Measurements from ENCODE around the gene ZNF385A.

The ZNF385A gene

GRCh38 chr12:54392485-54393206 is 8.1 kb upstream of the ZNF385A start:
- Histone ChIP-seq H3K36me3 (ENCODE audit: control insufficient read depth, insufficient read depth, low read length) (peaks cover 20% of the 10 kb centered on the region), H3K4me3 (ENCODE audit: insufficient read depth, low read depth, low read length) (no peak overlapping the region), H3K9me3 (ENCODE audit: control insufficient read depth, low read length) (no peaks in the 10 kb centered on the region), H3K4me1 (ENCODE audit: control insufficient read depth, insufficient read depth, low read length) (peaks cover 40% of the 10 kb centered on the region), H3K27me3 (ENCODE audit: control insufficient read depth, insufficient read depth, low read length, poor library complexity, severe bottlenecking) (no peaks in the 10 kb centered on the region), H3K27ac (ENCODE audit: insufficient read depth, low read depth, low read length, poor library complexity, severe bottlenecking) (no peak overlapping the region)
- WGBS, 2 experiments: 86 to 89% methylated on average over 8 of the region's 8 CpGs

- WGBS, 2 experiments: 1% methylated on average over 46 to 51 of the region's 51 CpGs
Measured at GRCh38 chr12:54390668-54391551, 6.4 kb upstream of the ZNF385A start.

GRCh38 chr12:54390176-54390667 is 5.7 kb upstream of the ZNF385A start:
- Histone ChIP-seq H3K27me3 (ENCODE audit: control insufficient read depth, insufficient read depth, low read length, poor library complexity, severe bottlenecking) (no peaks in the 10 kb centered on the region), H3K9me3 (ENCODE audit: control insufficient read depth, low read length) (no peaks in the 10 kb centered on the region), H3K4me3 (ENCODE audit: insufficient read depth, low read depth, low read length) (peak overlapping the region; percentile 68), H3K27ac (ENCODE audit: insufficient read depth, low read depth, low read length, poor library complexity, severe bottlenecking) (no peak overlapping the region), H3K36me3 (ENCODE audit: control insufficient read depth, insufficient read depth, low read length) (no peaks in the 10 kb centered on the region), H3K4me1 (ENCODE audit: control insufficient read depth, insufficient read depth, low read length) (peaks cover 64% of the 10 kb centered on the region)
- WGBS, 2 experiments: 2 to 5% methylated on average over 5 to 6 of the region's 7 CpGs

More at GRCh38 chr12:54390668-54391551, 6.4 kb upstream of the ZNF385A start:
- Histone ChIP-seq H3K27me3 (ENCODE audit: control insufficient read depth, insufficient read depth, low read length, poor library complexity, severe bottlenecking) (no peaks in the 10 kb centered on the region), H3K9me3 (ENCODE audit: control insufficient read depth, low read length) (no peaks in the 10 kb centered on the region), H3K36me3 (ENCODE audit: control insufficient read depth, insufficient read depth, low read length) (peaks cover 6% of the 10 kb centered on the region), H3K4me1 (ENCODE audit: control insufficient read depth, insufficient read depth, low read length) (peaks cover 57% of the 10 kb centered on the region), H3K27ac (ENCODE audit: insufficient read depth, low read depth, low read length, poor library complexity, severe bottlenecking) (peak overlapping the region; percentile 48), H3K4me3 (ENCODE audit: insufficient read depth, low read depth, low read length) (peak overlapping the region; percentile 68)

- H3K4me1 ChIP-seq (ENCODE audit: control insufficient read depth, insufficient read depth, low read length): peaks cover 69% of the 10 kb centered on the region
- WGBS, 2 experiments: 68 to 70% methylated on average over 5 of the region's 5 CpGs
- no peak overlapping the region for H3K27ac ChIP-seq (ENCODE audit: insufficient read depth, low read depth, low read length, poor library complexity, severe bottlenecking)
- no peaks in the 10 kb centered on the region for H3K9me3 ChIP-seq (ENCODE audit: control insufficient read depth, low read length)
- H3K4me3 ChIP-seq (ENCODE audit: insufficient read depth, low read depth, low read length): peak overlapping the region; percentile 68
- no peaks in the 10 kb centered on the region for H3K36me3 ChIP-seq (ENCODE audit: control insufficient read depth, insufficient read depth, low read length)
- H3K27me3 ChIP-seq (ENCODE audit: control insufficient read depth, insufficient read depth, low read length, poor library complexity, severe bottlenecking): no peaks in the 10 kb centered on the region
Measured at GRCh38 chr12:54389607-54390175, 5.2 kb upstream of the ZNF385A start.

DNA sequence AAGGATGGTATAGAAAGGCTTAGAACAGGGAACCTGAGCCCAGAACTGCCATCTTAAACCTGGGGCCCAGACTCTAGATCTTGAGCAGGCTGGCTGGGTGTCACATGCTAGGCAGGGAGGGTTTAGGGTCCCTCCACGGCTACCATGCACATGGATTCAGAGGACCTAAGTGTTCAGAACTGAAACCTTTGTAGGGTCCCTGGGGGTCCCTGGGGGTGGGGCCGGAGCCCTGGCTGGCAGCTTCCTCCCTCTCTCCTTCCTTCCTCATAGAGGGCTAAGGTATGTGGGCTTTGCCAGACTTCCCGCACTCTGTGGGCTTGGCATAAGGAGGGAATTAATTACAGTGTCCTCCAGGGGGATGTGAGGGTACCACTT is 4.6 kb upstream of the ZNF385A start:
- no peak overlapping the region for H3K27ac ChIP-seq (ENCODE audit: insufficient read depth, low read depth, low read length, poor library complexity, severe bottlenecking)
- WGBS, 2 experiments: 77 to 87% methylated on average over 3 of the region's 3 CpGs
- peaks cover 75% of the 10 kb centered on the region for H3K4me1 ChIP-seq (ENCODE audit: control insufficient read depth, insufficient read depth, low read length)
- no peaks in the 10 kb centered on the region for H3K27me3 ChIP-seq (ENCODE audit: control insufficient read depth, insufficient read depth, low read length, poor library complexity, severe bottlenecking)
- H3K9me3 ChIP-seq (ENCODE audit: control insufficient read depth, low read length): no peaks in the 10 kb centered on the region
- H3K36me3 ChIP-seq (ENCODE audit: control insufficient read depth, insufficient read depth, low read length): no peaks in the 10 kb centered on the region
- H3K4me3 ChIP-seq (ENCODE audit: insufficient read depth, low read depth, low read length): no peak overlapping the region

DNA sequence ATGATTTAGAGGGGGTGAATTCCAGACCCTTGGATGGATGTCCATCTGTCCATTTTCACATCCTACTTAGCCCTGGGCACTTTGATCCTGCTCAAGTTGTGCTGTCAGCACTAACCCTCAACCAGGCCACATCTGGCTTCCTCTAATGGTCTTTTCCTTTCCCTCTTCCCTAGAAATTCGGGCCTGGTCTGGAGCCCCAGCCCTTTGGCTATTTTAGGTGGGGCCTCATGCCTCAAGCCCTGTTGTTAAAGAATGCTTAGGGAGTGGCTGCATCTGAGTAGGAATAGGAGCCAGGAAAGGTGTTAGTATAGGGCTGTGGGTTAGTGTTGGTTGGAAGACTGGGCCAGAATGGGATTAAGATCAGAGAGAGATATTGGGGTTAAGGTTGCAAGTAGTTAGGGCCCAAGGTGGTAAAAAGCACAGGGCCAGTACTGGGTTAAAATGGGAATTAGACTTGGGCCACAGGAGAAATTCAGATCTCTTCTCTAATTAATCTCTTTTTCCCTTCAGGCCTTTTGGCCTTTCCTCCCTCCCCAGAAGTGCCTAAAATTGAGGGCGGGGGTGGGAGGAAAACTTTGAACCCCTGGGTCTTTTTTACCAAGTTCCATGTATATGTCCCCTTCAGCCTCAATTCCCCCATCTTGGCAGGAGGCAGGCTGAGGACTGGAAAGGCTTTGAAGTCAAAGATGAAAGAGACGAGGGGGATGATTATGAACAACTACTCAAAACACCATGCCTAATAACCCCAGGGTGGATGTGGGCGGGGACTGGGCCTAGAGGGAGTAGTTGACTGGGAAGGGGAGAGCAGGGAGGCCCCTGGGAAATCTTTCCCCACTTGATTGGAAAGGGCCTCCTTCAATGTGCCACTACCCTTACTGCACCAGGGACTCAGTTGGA is 4.0 kb upstream of the ZNF385A start:
- Histone ChIP-seq H3K36me3 (ENCODE audit: control insufficient read depth, insufficient read depth, low read length) (no peaks in the 10 kb centered on the region), H3K27me3 (ENCODE audit: control insufficient read depth, insufficient read depth, low read length, poor library complexity, severe bottlenecking) (no peaks in the 10 kb centered on the region), H3K27ac (ENCODE audit: insufficient read depth, low read depth, low read length, poor library complexity, severe bottlenecking) (peak overlapping the region; percentile 52), H3K9me3 (ENCODE audit: control insufficient read depth, low read length) (no peaks in the 10 kb centered on the region), H3K4me1 (ENCODE audit: control insufficient read depth, insufficient read depth, low read length) (peaks cover 73% of the 10 kb centered on the region), H3K4me3 (ENCODE audit: insufficient read depth, low read depth, low read length) (peak overlapping the region; percentile 2)
- WGBS, 2 experiments: 39 to 55% methylated on average over 3 to 4 of the region's 4 CpGs

DNA sequence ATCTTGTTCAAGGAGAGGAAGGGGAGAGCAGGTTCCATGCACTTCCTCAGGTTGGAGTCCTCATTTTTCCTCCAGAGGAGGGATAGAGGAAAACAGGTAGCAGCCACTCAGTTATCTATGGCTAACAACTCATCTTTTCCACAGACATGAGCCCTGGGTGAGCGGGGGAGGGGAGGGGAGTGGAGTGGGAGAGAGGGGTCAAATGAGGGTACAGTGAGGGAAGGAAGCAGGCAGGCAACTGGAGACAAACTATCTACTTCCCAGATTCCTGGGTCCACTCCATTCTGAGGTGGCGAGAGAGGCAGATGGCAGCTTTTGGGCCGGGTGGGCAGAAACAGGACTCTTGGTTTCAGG is 2.6 kb upstream of the ZNF385A start:
- no peaks in the 10 kb centered on the region for H3K36me3 ChIP-seq (ENCODE audit: control insufficient read depth, insufficient read depth, low read length)
- 56 to 61% methylated on average over 3 of the region's 3 CpGs for WGBS, 2 experiments
- peaks cover 65% of the 10 kb centered on the region for H3K4me1 ChIP-seq (ENCODE audit: control insufficient read depth, insufficient read depth, low read length)
- no peaks in the 10 kb centered on the region for H3K27me3 ChIP-seq (ENCODE audit: control insufficient read depth, insufficient read depth, low read length, poor library complexity, severe bottlenecking)
- no peak overlapping the region for H3K27ac ChIP-seq (ENCODE audit: insufficient read depth, low read depth, low read length, poor library complexity, severe bottlenecking)
- H3K9me3 ChIP-seq (ENCODE audit: control insufficient read depth, low read length): no peaks in the 10 kb centered on the region
- H3K4me3 ChIP-seq (ENCODE audit: insufficient read depth, low read depth, low read length): no peak overlapping the region

GRCh38 chr12:54386403-54387113 is 2.0 kb upstream of the ZNF385A start:
- Histone ChIP-seq H3K9me3 (ENCODE audit: control insufficient read depth, low read length) (no peaks in the 10 kb centered on the region), H3K27me3 (ENCODE audit: control insufficient read depth, insufficient read depth, low read length, poor library complexity, severe bottlenecking) (no peaks in the 10 kb centered on the region), H3K4me3 (ENCODE audit: insufficient read depth, low read depth, low read length) (no peak overlapping the region), H3K36me3 (ENCODE audit: control insufficient read depth, insufficient read depth, low read length) (no peaks in the 10 kb centered on the region), H3K27ac (ENCODE audit: insufficient read depth, low read depth, low read length, poor library complexity, severe bottlenecking) (no peak overlapping the region), H3K4me1 (ENCODE audit: control insufficient read depth, insufficient read depth, low read length) (peaks cover 65% of the 10 kb centered on the region)
- WGBS, 2 experiments: 77 to 89% methylated on average over 3 of the region's 3 CpGs

GRCh38 chr12:54385251-54385914 is 850 bp upstream of the ZNF385A start:
- H3K4me3 ChIP-seq (ENCODE audit: insufficient read depth, low read depth, low read length): peak overlapping the region; percentile 9
- peaks cover 3% of the 10 kb centered on the region for H3K36me3 ChIP-seq (ENCODE audit: control insufficient read depth, insufficient read depth, low read length)
- H3K4me1 ChIP-seq (ENCODE audit: control insufficient read depth, insufficient read depth, low read length): peaks cover 65% of the 10 kb centered on the region
- no peak overlapping the region for H3K27ac ChIP-seq (ENCODE audit: insufficient read depth, low read depth, low read length, poor library complexity, severe bottlenecking)
- H3K9me3 ChIP-seq (ENCODE audit: control insufficient read depth, low read length): no peaks in the 10 kb centered on the region
- H3K27me3 ChIP-seq (ENCODE audit: control insufficient read depth, insufficient read depth, low read length, poor library complexity, severe bottlenecking): no peaks in the 10 kb centered on the region
- WGBS, 2 experiments: 22 to 24% methylated on average over 10 of the region's 10 CpGs

Data from ectodermal cell (in vitro differentiated cells).